ENCODE data around the gene USP19.
A peak's percentile ranks its signal among the peaks of the same experiment; 100 is the strongest.

Gene USP19

GRCh38 chr3:49120438-49121131, at the start of gene USP19:
USP19 (minus strand) TSS chr3:49120823; CDS start chr3:49119145, 1,678 bp downstream.
- peak; percentile 94 for DNase-seq

GRCh38 chr3:49166752-49167556, 46.3 kb upstream of the USP19 start:
- DNase-seq: no peak

GRCh38 chr3:49165771-49166751, 45.4 kb upstream of the USP19 start, which contains the start of gene CCDC71:
CCDC71 (minus strand) TSS chr3:49166331; CDS start chr3:49164208, 2,123 bp downstream.
- DNase-seq: peak; percentile 72

- DNase-seq: no peak
These were observed 44.5 kb upstream of the USP19 start for GRCh38 chr3:49164983-49165720.

- no peak for DNase-seq
These were observed 43.0 kb upstream of the USP19 start for GRCh38 chr3:49163609-49164008.

GRCh38 chr3:49162751-49163419, 42.3 kb upstream of the USP19 start:
- DNase-seq: no peak

GRCh38 chr3:49161808-49162530, 41.3 kb upstream of the USP19 start:
- no peak for DNase-seq

- no peak for DNase-seq
These were observed 40.6 kb upstream of the USP19 start for GRCh38 chr3:49161197-49161596.

- no peak for DNase-seq
These were observed 38.2 kb upstream of the USP19 start for GRCh38 chr3:49158792-49159191.

- DNase-seq: peak; percentile 67
These were observed 37.6 kb upstream of the USP19 start for GRCh38 chr3:49158103-49158709.

- no peak for DNase-seq
These were observed 36.7 kb upstream of the USP19 start for GRCh38 chr3:49157289-49157688.

- DNase-seq: no peak
These were observed 32.8 kb upstream of the USP19 start for GRCh38 chr3:49153349-49153912.

- DNase-seq: no peak
These were observed 31.0 kb upstream of the USP19 start for GRCh38 chr3:49151610-49152009.

GRCh38 chr3:49148159-49148558, 27.5 kb upstream of the USP19 start:
- no peak for DNase-seq

- no peak for DNase-seq
These were observed 19.5 kb upstream of the USP19 start for GRCh38 chr3:49140080-49140479.

- DNase-seq: no peak
These were observed 14.9 kb upstream of the USP19 start for GRCh38 chr3:49135499-49135898.

GRCh38 chr3:49134471-49135265, 14.0 kb upstream of the USP19 start:
- no peak for DNase-seq

- DNase-seq: no peak
These were observed 12.8 kb upstream of the USP19 start for GRCh38 chr3:49133226-49133951.

All from CD4-positive, alpha-beta T cell treated with Interleukin-4 for 4 hours (primary cell).